A549 (cell line): ENCODE data around the gene CNTNAP5.

Experiments used
- CTCF ChIP-seq: fragments of >200 bp; sonication (Bioruptor Twin); formaldehyde crosslinking; IDR thresholded peaks from 3 replicates; pipeline ENCODE4 v1.5.1; 2016
- MYC ChIP-seq: IDR thresholded peaks from 2 replicates; pipeline ENCODE4 v1.6.1; 2012; ENCODE audit warnings: mild to moderate bottlenecking, inconsistent platforms, low read length, improper control_type of control experiment, borderline replicate concordance
- POLR2A ChIP-seq: IDR thresholded peaks from 2 replicates; pipeline ENCODE4 v1.6.1; 2012; ENCODE audit warnings: mild to moderate bottlenecking, low read length

GRCh38 chr2:124570872-124571271, 545.8 kb downstream of the CNTNAP5 start:
- TF ChIP-seq CTCF (no peak), POLR2A (no peak), MYC (no peak)
